Mesothelial cell of epicardium (in vitro differentiated cells): ENCODE data around the gene PRPSAP1. TPM values are rescaled to one million over a fixed set of nuclear protein-coding genes. Genes with fewer than 3 reads are reported as not detected.

Experiments used
- DNase-seq, 2 experiments: peaks; one replicate each; pipeline ENCODE4 v3.0.0; 2021; ENCODE audit warnings: low spot score in 2 of 2; ENCODE audit not compliant: unreplicated experiment in 2 of 2
- H3K27ac Mint-ChIP-seq: 2 replicates; pipeline ENCODE4 v1.8.0; 2021; ENCODE audit warnings: mixed read lengths
- H3K27me3 Mint-ChIP-seq: 2 replicates; pipeline ENCODE4 v1.8.0; 2021; ENCODE audit warnings: low read depth, mixed read lengths
- H3K36me3 Mint-ChIP-seq: 2 replicates; pipeline ENCODE4 v1.8.0; 2021; ENCODE audit warnings: mixed read lengths
- H3K4me1 Mint-ChIP-seq: 2 replicates; pipeline ENCODE4 v1.8.0; 2021; ENCODE audit warnings: mixed read lengths
- H3K4me3 Mint-ChIP-seq: 2 replicates; pipeline ENCODE4 v1.8.0; 2021; ENCODE audit warnings: mild to moderate bottlenecking, moderate library complexity, mixed read lengths
- H3K9me3 Mint-ChIP-seq: 2 replicates; pipeline ENCODE4 v1.8.0; 2021; ENCODE audit warnings: mixed read lengths
- total RNA-seq: library from RNA; stranded (reverse); gene quantifications from 3 replicates; pipeline ENCODE4 v1.2.1, GENCODE V29; 2021
- TF ChIP-seq, protein P1 (sequence below): fragments of 200-600 bp; sonication (generic); IDR thresholded peaks from one replicate; pipeline ENCODE4 v1.5.0; 2021; ENCODE audit warnings: antibody characterized with exemption; ENCODE audit not compliant: unreplicated experiment

The PRPSAP1 gene
- total RNA-seq: 51.3 to 57.7 TPM (median 57.6 TPM) in 3 replicates

GRCh38 chr17:76353599-76354316 is at the start of gene PRPSAP1:
Gene PRPSAP1, minus strand, starts transcription at chr17:76353916. Its CDS starts 213 bp downstream, at chr17:76353703.
- Mint-ChIP-seq H3K27me3 (peaks cover 1% of the 10 kb centered on the region), H3K9me3 (no peaks in the 10 kb centered on the region), H3K4me3 (peak within 1 kb of the TSS; percentile 99), H3K36me3 (no peaks in the 10 kb centered on the region), H3K4me1 (peaks cover 18% of the 10 kb centered on the region), H3K27ac (peak within 1 kb of the TSS; percentile 99)
- TF ChIP-seq, protein P1, sequence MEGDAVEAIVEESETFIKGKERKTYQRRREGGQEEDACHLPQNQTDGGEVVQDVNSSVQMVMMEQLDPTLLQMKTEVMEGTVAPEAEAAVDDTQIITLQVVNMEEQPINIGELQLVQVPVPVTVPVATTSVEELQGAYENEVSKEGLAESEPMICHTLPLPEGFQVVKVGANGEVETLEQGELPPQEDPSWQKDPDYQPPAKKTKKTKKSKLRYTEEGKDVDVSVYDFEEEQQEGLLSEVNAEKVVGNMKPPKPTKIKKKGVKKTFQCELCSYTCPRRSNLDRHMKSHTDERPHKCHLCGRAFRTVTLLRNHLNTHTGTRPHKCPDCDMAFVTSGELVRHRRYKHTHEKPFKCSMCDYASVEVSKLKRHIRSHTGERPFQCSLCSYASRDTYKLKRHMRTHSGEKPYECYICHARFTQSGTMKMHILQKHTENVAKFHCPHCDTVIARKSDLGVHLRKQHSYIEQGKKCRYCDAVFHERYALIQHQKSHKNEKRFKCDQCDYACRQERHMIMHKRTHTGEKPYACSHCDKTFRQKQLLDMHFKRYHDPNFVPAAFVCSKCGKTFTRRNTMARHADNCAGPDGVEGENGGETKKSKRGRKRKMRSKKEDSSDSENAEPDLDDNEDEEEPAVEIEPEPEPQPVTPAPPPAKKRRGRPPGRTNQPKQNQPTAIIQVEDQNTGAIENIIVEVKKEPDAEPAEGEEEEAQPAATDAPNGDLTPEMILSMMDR: no peak
- peak; percentile 61 to 83 for DNase-seq

GRCh38 chr17:76402711-76403110 is 49.0 kb upstream of the PRPSAP1 start:
- no peak overlapping the region for H3K4me3 Mint-ChIP-seq
- no peaks in the 10 kb centered on the region for H3K9me3 Mint-ChIP-seq
- no peak overlapping the region for H3K27ac Mint-ChIP-seq
- H3K4me1 Mint-ChIP-seq: no peaks in the 10 kb centered on the region
- no peak for DNase-seq
- H3K36me3 Mint-ChIP-seq: peaks cover 44% of the 10 kb centered on the region
- TF ChIP-seq, protein P1: no peak
- no peaks in the 10 kb centered on the region for H3K27me3 Mint-ChIP-seq

GRCh38 chr17:76399175-76400172 is 45.8 kb upstream of the PRPSAP1 start:
- Mint-ChIP-seq H3K4me3 (no peak overlapping the region), H3K36me3 (peaks cover 43% of the 10 kb centered on the region), H3K4me1 (no peaks in the 10 kb centered on the region), H3K9me3 (no peaks in the 10 kb centered on the region), H3K27ac (no peak overlapping the region), H3K27me3 (no peaks in the 10 kb centered on the region)
- no peak for DNase-seq
- TF ChIP-seq, protein P1: no peak

DNA sequence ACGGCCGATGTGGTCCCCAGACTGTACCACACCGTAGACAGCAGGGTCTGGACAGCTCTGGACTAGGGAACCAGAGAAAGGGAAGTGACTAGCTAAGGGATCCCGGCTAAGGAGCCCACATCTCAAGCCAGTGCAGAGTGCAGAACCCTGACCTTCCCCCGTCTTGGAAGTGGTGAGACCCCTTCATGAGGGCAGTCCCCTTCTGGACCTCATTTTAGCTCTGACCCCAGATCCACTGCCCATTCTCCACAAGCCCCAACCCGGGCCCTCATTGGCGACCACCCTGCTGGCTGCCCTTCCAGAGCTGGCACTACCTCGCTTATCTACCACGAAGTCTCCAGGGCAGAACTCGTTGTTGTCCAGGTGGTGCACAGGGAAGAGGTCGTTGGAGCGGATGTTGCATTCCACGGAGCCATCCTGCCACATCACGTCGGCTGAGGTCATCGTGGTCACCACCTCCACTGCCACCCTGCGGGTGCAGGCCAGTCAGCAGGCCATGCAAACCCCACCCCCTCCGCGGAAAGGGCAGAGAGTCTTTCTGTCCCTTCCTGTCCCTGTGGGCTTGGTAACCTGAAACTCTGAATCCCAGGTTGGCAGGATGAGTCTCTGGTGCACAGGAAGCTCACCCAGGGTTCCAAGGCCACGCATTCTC is 44.9 kb upstream of the PRPSAP1 start:
- no peak overlapping the region for H3K27ac Mint-ChIP-seq
- DNase-seq: no peak
- H3K36me3 Mint-ChIP-seq: peaks cover 42% of the 10 kb centered on the region
- no peaks in the 10 kb centered on the region for H3K4me1 Mint-ChIP-seq
- TF ChIP-seq, protein P1: no peak
- H3K4me3 Mint-ChIP-seq: no peak overlapping the region
- H3K9me3 Mint-ChIP-seq: no peaks in the 10 kb centered on the region
- H3K27me3 Mint-ChIP-seq: no peaks in the 10 kb centered on the region

DNA sequence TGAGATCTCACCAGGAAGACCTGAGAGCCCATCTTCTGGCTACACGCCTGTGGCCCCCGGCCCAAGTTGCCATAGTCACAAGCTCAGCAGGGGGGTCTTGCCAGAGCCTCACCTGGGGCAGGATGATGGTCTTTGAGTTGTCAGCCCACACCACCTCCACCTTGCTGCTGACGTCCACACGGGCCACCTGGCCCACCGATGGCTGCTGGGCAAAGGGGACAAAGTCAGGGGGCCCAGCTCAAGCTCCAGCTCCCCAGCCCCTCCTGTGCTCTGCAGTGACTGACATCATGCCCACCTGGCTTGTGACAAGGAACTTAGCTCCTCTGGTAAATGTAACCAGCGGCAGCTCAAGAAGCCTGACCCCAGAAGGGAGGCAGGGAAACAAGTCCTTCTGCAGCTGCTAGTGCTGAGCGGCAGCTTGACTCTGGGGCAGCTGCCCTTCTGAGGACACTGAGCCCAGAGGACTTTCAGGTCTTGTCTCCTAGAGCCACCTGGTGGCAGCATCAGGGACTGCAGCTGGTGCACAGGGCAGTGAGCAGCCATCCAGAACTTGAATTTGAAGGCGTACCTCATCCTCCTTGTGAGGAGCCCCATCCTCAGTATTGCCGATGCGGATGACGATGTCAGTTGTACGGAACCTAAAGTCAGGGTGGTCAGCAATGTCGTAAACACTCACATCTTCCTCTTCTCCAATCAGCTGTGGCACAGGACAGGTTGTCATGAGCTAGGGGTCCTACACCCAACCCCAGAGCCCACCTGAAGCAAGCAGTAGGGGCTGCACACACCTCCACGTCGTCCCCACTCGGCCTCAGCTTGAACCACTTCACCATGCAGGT is 44.2 kb upstream of the PRPSAP1 start:
- Mint-ChIP-seq H3K4me1 (no peaks in the 10 kb centered on the region), H3K27ac (no peak overlapping the region), H3K9me3 (no peaks in the 10 kb centered on the region), H3K4me3 (no peak overlapping the region), H3K36me3 (peaks cover 44% of the 10 kb centered on the region), H3K27me3 (no peaks in the 10 kb centered on the region)
- TF ChIP-seq, protein P1: peak; percentile 99
- peak; percentile 68 to 92 for DNase-seq
